ENCODE data around the gene C2CD2.

GRCh38 chr21:41871293-41872030 lies 82.4 kb downstream of the C2CD2 start:
- TF ChIP-seq POLR2A (IDR thresholded peaks at IDR 0.05) (no peak), CTCF (IDR thresholded peaks at IDR 0.05) (no peak)

Data from breast epithelium (tissue), 3 donors.